ENCODE results near the gene HDAC4.

The HDAC4 gene

DNA sequence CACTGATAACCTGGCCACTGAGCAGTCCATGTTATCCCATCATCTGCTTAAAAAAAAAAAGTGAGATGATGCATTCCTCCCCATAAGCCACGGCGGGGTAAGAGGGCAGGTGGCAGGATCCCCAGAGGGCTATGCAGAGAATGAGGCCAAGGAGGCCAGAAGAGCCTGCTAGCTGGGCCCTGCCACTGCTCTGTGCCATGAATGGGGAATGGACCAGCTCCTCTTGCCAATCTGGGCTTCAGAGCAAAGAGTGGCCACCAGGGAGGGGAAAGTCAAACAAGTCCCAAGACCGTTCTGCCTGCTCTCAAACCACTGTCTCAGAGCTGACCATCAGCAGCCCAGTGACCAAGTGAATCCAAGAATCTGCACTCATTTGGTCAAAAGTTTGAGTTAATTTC, 350.6 kb downstream of the HDAC4 start:
- no peaks in the 10 kb centered on the region for H3K9me3 ChIP-seq
- H3K36me3 ChIP-seq = peaks cover 72% of the 10 kb centered on the region
- no peaks in the 10 kb centered on the region for H3K4me1 ChIP-seq (ENCODE audit: control insufficient read depth in 1 of 2, insufficient read depth in 1 of 2, low read depth in 1 of 2, low read length in 1 of 2)
- no peaks in the 10 kb centered on the region for H3K27me3 ChIP-seq
- H3K27ac ChIP-seq = no peak overlapping the region
- TF ChIP-seq, protein P1, sequence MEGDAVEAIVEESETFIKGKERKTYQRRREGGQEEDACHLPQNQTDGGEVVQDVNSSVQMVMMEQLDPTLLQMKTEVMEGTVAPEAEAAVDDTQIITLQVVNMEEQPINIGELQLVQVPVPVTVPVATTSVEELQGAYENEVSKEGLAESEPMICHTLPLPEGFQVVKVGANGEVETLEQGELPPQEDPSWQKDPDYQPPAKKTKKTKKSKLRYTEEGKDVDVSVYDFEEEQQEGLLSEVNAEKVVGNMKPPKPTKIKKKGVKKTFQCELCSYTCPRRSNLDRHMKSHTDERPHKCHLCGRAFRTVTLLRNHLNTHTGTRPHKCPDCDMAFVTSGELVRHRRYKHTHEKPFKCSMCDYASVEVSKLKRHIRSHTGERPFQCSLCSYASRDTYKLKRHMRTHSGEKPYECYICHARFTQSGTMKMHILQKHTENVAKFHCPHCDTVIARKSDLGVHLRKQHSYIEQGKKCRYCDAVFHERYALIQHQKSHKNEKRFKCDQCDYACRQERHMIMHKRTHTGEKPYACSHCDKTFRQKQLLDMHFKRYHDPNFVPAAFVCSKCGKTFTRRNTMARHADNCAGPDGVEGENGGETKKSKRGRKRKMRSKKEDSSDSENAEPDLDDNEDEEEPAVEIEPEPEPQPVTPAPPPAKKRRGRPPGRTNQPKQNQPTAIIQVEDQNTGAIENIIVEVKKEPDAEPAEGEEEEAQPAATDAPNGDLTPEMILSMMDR (IDR thresholded peaks at IDR 0.05) = no peak
- no peak overlapping the region for H3K4me3 ChIP-seq (ENCODE audit: low read depth in 1 of 2, low read length in 1 of 2)

DNA sequence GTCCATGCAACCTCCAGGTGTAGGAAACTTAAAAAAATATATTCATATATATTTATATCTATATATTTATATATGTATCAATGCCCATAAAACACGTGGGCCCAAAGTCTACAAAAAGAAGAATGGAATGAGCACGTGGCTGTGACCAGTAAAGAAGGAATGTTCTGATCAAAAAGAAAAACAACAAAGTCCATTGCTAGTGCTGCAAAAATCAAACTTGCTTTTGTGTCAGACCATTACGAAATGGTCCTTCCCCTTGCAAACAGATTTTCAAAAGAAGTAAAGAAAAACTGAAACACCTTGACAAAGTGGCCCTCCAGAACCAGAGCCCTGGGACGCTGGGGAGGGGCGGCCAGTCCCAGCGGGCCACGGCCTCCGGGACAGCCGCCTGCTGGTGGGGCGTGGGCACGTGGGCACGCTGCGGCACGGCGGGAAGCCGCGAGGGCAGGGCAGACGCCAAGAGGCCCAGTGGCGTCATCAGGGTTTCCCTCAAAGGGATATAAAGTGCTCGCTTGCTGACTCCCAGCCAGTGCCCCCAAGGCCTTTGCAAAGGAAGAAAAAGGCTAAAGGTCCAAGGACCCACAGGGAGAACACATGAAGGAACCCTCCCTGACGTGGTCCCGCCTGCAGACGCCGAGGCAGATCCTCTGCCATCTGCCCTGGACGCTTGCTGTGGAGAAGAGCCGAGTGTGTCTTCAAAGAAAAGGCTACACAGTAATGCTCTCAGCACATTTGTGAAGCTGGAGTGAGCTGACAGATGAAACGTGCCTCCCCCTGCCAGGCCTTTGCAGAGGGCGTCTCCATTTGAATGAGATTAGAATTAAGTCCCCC, 351.2 kb downstream of the HDAC4 start:
- Histone ChIP-seq H3K9me3 (no peaks in the 10 kb centered on the region), H3K4me3 (ENCODE audit: low read depth in 1 of 2, low read length in 1 of 2) (no peak overlapping the region), H3K27me3 (no peaks in the 10 kb centered on the region), H3K27ac (no peak overlapping the region), H3K4me1 (ENCODE audit: control insufficient read depth in 1 of 2, insufficient read depth in 1 of 2, low read depth in 1 of 2, low read length in 1 of 2) (no peaks in the 10 kb centered on the region), H3K36me3 (peaks cover 66% of the 10 kb centered on the region)
- TF ChIP-seq, protein P1 (IDR thresholded peaks at IDR 0.05) = no peak

DNA sequence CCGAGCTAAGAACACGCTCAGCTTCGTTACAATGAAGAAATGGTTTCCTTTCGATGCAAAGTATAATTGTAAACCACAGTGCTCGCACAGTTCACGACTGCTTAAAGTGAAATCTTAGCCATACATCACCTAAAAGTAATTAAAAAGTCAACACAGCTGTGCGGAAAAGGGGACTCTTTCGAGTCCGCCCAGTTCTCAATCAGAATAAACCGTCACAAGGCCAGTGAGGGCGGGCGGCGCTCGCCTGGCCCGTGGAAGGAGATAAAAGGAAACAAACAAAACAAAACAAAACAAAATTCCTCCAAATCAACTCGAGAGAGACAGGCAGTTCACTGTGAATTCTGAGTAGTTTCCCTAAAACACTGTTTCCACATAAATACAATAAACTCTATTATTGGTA, 352.1 kb downstream of the HDAC4 start:
- Histone ChIP-seq H3K36me3 (peaks cover 57% of the 10 kb centered on the region), H3K27ac (no peak overlapping the region), H3K9me3 (no peaks in the 10 kb centered on the region), H3K4me3 (ENCODE audit: low read depth in 1 of 2, low read length in 1 of 2) (no peak overlapping the region), H3K4me1 (ENCODE audit: control insufficient read depth in 1 of 2, insufficient read depth in 1 of 2, low read depth in 1 of 2, low read length in 1 of 2) (no peaks in the 10 kb centered on the region), H3K27me3 (no peaks in the 10 kb centered on the region)
- TF ChIP-seq, protein P1 (IDR thresholded peaks at IDR 0.05) = no peak

DNA sequence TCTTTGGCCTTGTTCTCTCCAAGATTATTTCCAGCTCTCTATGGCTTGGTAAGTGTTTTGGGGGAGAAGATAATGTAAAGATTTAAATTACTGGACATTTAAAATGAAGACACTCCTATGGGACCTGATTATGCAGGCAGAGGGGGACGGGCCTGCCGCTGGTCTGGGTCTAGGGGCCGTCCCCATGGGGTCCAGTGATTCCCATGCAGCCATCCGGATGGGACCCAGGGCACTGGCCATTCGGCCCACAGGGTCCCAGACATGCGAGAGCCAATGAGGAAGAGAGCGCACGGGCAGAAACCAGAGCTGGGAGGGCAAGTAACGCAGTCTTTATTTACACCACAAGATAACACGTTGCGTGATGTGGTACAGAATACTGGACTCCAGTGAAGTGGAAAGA, 353.0 kb downstream of the HDAC4 start:
- Histone ChIP-seq H3K27ac (no peak overlapping the region), H3K36me3 (peaks cover 48% of the 10 kb centered on the region), H3K4me1 (ENCODE audit: control insufficient read depth in 1 of 2, insufficient read depth in 1 of 2, low read depth in 1 of 2, low read length in 1 of 2) (no peaks in the 10 kb centered on the region), H3K4me3 (ENCODE audit: low read depth in 1 of 2, low read length in 1 of 2) (no peak overlapping the region), H3K27me3 (no peaks in the 10 kb centered on the region), H3K9me3 (no peaks in the 10 kb centered on the region)
- TF ChIP-seq, protein P1 (IDR thresholded peaks at IDR 0.05) = no peak

DNA sequence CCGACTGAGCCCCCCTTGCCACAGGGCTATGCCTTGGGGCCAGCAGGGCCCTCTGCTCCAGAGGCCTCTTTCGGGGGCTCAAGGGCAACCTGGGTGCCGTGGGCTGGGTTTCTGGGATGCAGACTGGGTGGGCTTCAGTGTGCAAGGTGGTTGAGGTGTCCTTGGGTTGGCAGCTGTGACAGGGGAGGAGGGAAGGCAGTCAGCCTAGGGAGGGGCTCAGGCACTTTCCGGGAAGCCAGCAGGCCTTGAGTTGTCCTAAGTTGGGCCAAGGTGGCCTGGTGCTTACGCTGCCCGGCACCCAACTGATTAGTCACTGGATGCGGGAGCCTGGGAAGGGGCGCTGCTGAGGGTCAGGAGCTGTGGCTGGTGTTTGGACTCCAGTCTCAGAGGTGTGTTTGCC, 353.4 kb downstream of the HDAC4 start:
- no peaks in the 10 kb centered on the region for H3K9me3 ChIP-seq
- TF ChIP-seq, protein P1 (IDR thresholded peaks at IDR 0.05) = no peak
- peaks cover 43% of the 10 kb centered on the region for H3K36me3 ChIP-seq
- H3K4me1 ChIP-seq (ENCODE audit: control insufficient read depth in 1 of 2, insufficient read depth in 1 of 2, low read depth in 1 of 2, low read length in 1 of 2) = no peaks in the 10 kb centered on the region
- H3K27ac ChIP-seq = no peak overlapping the region
- no peaks in the 10 kb centered on the region for H3K27me3 ChIP-seq
- no peak overlapping the region for H3K4me3 ChIP-seq (ENCODE audit: low read depth in 1 of 2, low read length in 1 of 2)
